GDM1 (cell line): ENCODE data around the gene IP6K1.
"Not testable (repeated sequence)": the region's sequence is repeated elsewhere in the genome, so short reads cannot be mapped to it uniquely, and the experiment has no call there.

Experiments used
- DNase-seq: peaks from one replicate; lab custom pipeline; 2025; lab: John Stamatoyannopoulos, UW

IP6K1 gene

GRCh38 chr3:49793486-49794085 lies 7.2 kb upstream of the IP6K1 start:
- no peak for DNase-seq

- DNase-seq = no peak
These were observed 6.2 kb upstream of the IP6K1 start for GRCh38 chr3:49792371-49793150.

- no peak for DNase-seq
These were observed 5.2 kb upstream of the IP6K1 start for GRCh38 chr3:49791571-49791970.

- DNase-seq = no peak
These were observed 4.5 kb upstream of the IP6K1 start for GRCh38 chr3:49790626-49791411.

- no peak for DNase-seq
These were observed 1.7 kb upstream of the IP6K1 start for GRCh38 chr3:49788056-49788455.

- no peak for DNase-seq
These were observed 1.2 kb upstream of the IP6K1 start for GRCh38 chr3:49787536-49787935.

GRCh38 chr3:49787182-49787464 lies 781 bp upstream of the IP6K1 start:
- no peak for DNase-seq

- DNase-seq = no peak
These were observed 581 bp downstream of the IP6K1 start for GRCh38 chr3:49785565-49786356.

GRCh38 chr3:49782277-49782676 lies 4.1 kb downstream of the IP6K1 start:
- DNase-seq = not testable (repeated sequence)

- no peak for DNase-seq
These were observed 4.7 kb downstream of the IP6K1 start for GRCh38 chr3:49781415-49782199.

- not testable (repeated sequence) for DNase-seq
These were observed 5.4 kb downstream of the IP6K1 start for GRCh38 chr3:49780975-49781365.

GRCh38 chr3:49780080-49780974 lies 6.0 kb downstream of the IP6K1 start:
- no peak for DNase-seq

GRCh38 chr3:49779358-49780079 lies 6.8 kb downstream of the IP6K1 start:
- DNase-seq = no peak

- not testable (repeated sequence) for DNase-seq
These were observed 10.2 kb downstream of the IP6K1 start for GRCh38 chr3:49776101-49776500.

- no peak for DNase-seq
These were observed 10.8 kb downstream of the IP6K1 start for GRCh38 chr3:49775538-49775937.

GRCh38 chr3:49772703-49773102 lies 13.6 kb downstream of the IP6K1 start:
- no peak for DNase-seq

GRCh38 chr3:49771340-49771938 lies 14.9 kb downstream of the IP6K1 start:
- no peak for DNase-seq

- no peak for DNase-seq
These were observed 16.4 kb downstream of the IP6K1 start for GRCh38 chr3:49769926-49770325.

- no peak for DNase-seq
These were observed 16.9 kb downstream of the IP6K1 start for GRCh38 chr3:49769286-49769915.
